Measurements from ENCODE around the gene CAMSAP2.

- TF ChIP-seq CTCF (IDR thresholded peaks at IDR 0.05) (no peak), POLR2A (IDR thresholded peaks at IDR 0.05) (no peak)
Measured at GRCh38 chr1:200895801-200896530, 157.3 kb downstream of the CAMSAP2 start.

Data from esophagus squamous epithelium (tissue), 4 donors.